ENCODE measurements around the gene SALL3.

The SALL3 gene

DNA sequence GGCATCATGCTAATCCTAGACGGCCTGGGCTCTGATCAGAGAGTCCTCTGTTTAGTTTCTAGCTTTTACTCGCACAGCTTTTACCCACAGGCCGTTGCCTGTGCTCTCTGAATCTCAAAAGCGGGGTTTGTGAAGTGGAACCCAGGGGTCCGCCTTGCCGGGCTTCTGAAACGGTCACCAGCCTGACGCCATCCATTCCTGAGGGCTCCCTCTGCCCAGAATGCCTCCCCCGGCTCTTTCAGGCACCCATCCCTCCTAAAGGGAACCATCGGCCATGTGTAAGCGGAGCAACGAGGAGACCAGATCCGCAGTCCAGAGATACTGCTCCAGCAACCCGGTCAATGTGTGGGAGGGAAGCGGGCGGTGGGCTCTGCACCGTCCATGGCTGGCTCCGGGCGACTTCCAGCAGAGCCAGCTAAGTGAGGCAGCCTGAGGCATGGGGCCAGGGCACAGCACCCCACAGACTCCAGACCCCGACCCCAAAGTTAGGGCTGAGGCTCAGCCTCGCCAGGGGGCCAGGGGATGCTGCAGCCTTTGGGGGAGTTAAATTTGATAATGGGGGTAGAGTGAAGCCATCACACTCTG, 28.8 kb downstream of the SALL3 start:
- DNase-seq, result no peak

- DNase-seq, result no peak
These were observed 31.2 kb downstream of the SALL3 start for GRCh38 chr18:79010802-79011201.

- DNase-seq, result no peak
These were observed 31.8 kb downstream of the SALL3 start for GRCh38 chr18:79011300-79011870.

- no peak for DNase-seq
These were observed 34.3 kb downstream of the SALL3 start for GRCh38 chr18:79013869-79014268.

GRCh38 chr18:79018911-79019310, 39.3 kb downstream of the SALL3 start:
- no peak for DNase-seq

GRCh38 chr18:79019881-79020280, 40.3 kb downstream of the SALL3 start:
- no peak for DNase-seq

DNA sequence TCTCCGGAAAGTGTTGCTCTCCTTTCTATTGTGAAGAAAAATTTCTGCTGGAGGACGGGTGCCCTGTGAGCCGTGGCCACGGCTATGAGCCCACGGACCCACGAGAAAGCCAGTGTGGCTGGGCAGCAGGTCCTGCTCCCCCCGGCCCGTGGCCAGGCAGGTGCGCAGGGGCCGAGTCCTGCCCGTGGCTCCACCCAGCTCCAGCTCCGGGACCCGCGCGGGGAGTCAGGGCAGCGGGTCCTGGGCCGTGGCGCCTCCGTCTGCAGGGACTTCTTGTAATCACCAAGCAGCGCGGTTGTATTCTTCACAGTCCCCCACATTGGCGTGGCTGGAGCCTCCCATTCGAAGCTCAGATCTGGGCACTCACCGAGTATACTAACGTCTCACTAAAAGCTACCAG, 43.0 kb downstream of the SALL3 start:
- DNase-seq, result no peak

DNA sequence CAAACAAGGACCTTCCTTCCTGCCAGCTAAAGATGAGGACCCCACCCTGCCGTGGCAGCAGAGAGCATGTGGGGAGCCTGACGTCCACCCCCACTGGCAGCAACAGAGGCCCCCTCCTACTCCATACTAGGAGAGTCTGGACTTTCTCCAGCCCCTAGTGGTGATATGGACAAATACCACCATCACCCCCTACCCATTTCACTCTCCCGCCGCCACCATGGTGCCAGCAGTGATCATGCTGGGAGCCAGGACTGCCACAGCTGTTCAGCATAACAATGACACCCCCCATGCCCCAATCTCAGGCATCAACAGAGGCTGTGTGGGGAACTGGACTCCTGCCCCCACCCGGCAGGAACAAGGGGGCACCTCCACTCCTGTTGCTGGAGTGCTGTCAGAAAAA, 46.9 kb downstream of the SALL3 start:
- DNase-seq, result no peak

- no peak for DNase-seq
These were observed 51.1 kb downstream of the SALL3 start for GRCh38 chr18:79030680-79031079.

- DNase-seq, result no peak
These were observed 62.7 kb downstream of the SALL3 start for GRCh38 chr18:79042276-79042675.

- DNase-seq, result no peak
These were observed 63.7 kb downstream of the SALL3 start for GRCh38 chr18:79043288-79043687.

GRCh38 chr18:79046522-79046921, 66.9 kb downstream of the SALL3 start:
- no peak for DNase-seq

DNA sequence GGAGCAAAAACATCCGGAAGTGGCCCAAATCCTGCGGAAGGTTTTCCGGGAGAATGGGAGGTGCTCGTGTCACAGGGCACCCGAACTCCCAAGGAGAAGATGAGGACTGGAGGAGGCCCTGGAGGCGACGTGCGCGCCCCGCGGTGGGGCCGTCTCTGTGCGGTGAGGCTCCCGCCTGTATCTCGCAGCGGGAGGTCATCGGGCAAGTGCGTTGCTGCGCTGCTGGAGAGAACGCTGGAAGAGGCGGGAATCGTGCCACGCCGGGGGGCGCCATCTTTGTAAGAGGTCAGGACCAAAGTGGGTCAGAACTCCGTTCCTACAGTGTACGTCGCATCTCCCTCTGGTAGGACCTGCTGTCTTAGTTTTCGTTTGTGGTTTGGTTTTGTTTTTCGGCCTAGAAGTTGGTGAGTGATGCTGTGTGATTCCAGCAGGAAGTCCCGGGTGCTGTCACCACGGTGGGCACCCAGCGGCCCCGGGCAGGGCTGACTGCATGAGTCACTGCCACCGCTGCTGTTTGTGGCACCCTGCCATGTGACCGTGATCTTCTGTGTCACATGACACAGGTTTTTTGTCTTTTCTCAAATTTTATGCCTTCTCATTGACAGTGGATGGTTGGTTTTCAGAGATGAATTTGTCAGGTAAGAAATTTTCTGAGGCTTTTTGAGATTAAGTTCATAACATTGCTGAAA, 68.1 kb downstream of the SALL3 start:
- DNase-seq, result no peak

DNA sequence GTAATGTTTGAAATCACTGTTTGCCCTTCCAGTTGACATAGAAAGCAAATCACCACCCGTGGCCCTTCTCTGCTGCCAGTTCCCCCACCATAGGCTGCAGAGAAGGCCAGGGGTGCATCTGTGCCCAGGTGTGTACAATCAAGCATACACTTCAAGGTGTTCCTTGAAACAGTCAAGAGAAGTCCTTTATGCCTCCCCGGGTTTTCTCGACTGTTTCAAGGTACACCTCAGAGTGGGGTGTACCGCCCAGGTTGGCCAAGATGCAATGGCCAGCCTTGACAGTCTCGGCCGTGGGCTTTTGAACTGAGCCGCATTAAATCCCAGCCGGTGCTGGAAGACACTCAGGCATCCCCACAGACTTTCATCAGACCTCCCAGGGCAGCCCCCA, 68.6 kb downstream of the SALL3 start:
- no peak for DNase-seq

DNA sequence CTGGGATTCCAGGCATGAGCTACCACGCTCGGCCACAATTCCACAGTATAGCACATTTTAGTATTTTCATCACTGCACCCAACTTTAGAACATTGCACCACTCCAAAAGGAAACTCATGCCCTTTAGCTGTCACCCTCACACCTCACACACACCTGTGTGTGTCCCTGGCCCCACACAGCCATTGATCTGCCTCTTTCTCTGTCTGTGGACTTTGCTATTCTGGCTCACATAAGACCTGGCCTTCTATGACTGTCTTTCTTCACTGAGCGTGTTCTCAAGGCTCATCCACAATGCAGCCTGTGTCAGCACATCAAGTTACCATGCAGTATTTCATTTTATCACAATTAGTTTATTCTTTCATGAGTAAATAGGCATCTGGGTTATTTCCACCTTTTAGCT, 69.9 kb downstream of the SALL3 start:
- DNase-seq, result no peak

Measured in stimulated activated naive CD4-positive, alpha-beta T cell treated with Interleukin-2 at 50 U/mL for 16 hours (primary cell).